HG02759 (cell line): ENCODE results near the gene ESRP2.

Source experiments
- ATAC-seq: cut with Tn5 transposase; IDR thresholded peaks from one replicate; pipeline ENCODE4 v1.9.1; 2021; ENCODE audit warnings: mild to moderate bottlenecking, moderate library complexity; ENCODE audit not compliant: unreplicated experiment

Gene ESRP2

GRCh38 chr16:68235887-68236136 lies at the start of gene ESRP2:
Gene ESRP2 (minus strand): TSS chr16:68236127. CDS start chr16:68236045, 82 bp downstream.
- ATAC-seq = no peak

- ATAC-seq = no peak
These were observed 49.8 kb upstream of the ESRP2 start for GRCh38 chr16:68285683-68286082.

DNA sequence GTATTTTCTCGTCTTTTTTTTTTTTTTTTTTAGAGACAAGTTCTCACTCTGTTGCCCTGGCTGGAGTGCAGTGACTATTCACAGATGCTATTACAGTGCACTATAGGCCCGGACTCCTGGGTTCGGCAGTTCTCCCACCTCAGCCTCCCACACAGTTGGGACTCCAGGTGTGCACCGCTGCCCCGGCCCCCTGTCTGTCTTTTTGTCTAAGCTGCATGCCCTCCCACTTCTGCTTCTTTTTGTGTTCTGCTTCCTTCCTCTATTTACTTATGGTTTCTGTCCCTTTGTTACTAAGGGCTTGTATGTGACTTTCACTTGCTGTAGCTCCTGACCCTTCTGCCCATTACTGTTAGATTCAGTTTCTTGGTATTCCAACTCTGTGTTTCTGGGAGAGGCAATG lies 48.9 kb upstream of the ESRP2 start:
- peak; percentile 54 for ATAC-seq

- no peak for ATAC-seq
These were observed 48.1 kb upstream of the ESRP2 start for GRCh38 chr16:68283801-68284598.

DNA sequence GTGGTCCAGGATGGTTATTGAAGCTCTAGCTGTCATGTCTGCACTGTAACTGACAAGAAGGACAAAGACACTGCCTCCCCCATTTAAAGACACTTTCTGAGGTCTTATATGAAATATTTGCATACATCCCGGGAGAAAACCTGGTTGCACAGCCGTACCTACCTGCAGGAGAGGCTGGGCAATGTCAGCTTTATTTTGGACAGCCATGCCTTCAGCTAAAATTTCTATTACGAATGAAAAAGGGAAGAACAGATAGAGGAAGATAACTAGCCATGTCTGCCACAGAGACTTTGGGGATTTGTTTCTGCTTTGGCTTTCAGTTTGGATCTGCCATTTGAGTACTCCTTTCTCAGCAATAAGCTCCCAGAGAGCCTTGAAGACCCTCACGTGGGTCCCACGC lies 47.4 kb upstream of the ESRP2 start:
- ATAC-seq = no peak

GRCh38 chr16:68282064-68282452 lies 46.1 kb upstream of the ESRP2 start:
- no peak for ATAC-seq

- no peak for ATAC-seq
These were observed 45.6 kb upstream of the ESRP2 start for GRCh38 chr16:68281368-68282063.

GRCh38 chr16:68279726-68280558 lies 44.0 kb upstream of the ESRP2 start:
- no peak for ATAC-seq

GRCh38 chr16:68276223-68276622 lies 40.3 kb upstream of the ESRP2 start:
- no peak for ATAC-seq

DNA sequence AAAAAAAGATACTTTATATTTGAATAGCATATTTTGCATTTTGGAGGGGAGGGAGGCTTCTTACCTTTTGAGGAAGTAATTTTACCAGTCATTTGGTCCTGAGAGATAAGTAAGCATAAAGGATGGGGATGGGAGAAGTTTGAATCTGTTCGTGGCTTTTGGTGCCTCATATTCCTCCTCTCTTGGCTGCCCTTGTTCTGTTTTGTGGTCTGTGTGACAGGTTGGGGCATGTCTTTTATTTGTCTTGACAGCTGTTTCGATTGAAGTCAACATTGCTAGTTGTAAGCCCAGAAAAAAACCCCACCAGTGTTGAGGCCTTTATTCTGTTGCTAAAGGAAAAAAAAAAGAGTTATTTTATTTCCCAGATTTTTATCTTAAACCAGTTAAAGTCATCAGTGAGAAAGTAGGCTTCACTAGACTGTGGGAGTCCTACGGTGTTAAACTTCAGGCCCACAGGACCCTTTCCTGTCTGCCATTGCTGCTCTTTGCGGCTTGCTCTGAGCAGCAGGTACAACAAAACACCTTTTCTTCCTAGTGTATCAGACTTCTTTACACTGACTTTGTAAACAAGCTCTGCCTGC lies 39.8 kb upstream of the ESRP2 start:
- peak; percentile 64 for ATAC-seq

- ATAC-seq = no peak
These were observed 38.5 kb upstream of the ESRP2 start for GRCh38 chr16:68274441-68274840.

- ATAC-seq = no peak
These were observed 38.0 kb upstream of the ESRP2 start for GRCh38 chr16:68273896-68274295.

GRCh38 chr16:68273459-68273858 lies 37.5 kb upstream of the ESRP2 start:
- ATAC-seq = no peak

DNA sequence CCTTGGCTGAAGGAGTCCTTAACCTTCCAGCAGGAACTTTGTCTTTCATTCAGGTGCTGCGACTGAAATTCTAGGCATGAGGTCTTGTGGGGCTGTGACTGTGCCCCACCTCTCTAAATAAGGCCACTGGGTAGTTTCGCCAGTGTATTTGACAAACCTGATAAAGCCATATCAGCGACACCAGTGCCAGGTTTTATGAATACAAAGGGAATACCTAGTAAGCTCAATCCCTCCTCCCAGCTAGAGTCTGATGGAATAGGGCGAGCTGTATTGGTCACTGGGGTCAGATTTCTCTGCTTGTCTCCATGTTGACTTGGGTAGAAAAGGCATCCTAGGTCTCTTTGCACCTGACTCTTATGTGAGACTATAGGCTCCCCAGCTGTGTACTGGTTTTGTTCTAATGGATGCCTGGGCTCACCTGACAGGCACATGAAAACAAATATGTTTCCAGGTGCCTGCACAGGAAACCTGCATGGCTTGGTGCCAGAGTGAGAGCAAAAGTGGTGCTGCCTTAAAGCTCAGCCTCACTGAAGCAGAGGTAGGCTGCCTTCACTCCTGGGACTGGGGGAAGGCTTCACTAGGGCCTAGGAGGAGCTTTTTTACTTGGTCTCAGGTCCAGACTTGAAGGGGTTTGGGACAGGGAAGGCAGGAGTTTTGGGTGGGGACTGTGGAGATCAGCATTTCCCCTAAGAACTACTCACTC lies 36.7 kb upstream of the ESRP2 start:
- ATAC-seq = no peak

- ATAC-seq = no peak
These were observed 34.4 kb upstream of the ESRP2 start for GRCh38 chr16:68270353-68270752.

DNA sequence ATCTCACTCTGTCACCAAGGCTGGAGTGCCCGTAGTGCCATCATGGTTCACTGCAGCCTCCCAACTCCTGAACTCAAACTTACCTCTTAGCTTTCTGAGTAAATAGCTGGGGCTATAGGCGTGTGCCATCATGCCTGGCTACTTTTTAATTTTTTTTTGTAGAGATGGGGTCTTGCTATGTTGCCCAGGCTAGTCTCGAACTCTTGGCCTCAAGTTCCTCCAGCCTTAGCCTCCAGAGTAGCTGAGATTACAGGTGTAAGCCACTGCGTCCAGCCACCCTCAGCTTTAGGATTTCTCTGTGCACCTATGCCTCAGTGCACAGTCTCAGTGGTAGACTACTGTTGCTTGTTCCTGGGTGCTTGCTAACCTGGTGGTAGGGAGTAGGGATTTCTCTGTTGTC lies 33.9 kb upstream of the ESRP2 start:
- no peak for ATAC-seq

- ATAC-seq = no peak
These were observed 31.9 kb upstream of the ESRP2 start for GRCh38 chr16:68267612-68268405.

DNA sequence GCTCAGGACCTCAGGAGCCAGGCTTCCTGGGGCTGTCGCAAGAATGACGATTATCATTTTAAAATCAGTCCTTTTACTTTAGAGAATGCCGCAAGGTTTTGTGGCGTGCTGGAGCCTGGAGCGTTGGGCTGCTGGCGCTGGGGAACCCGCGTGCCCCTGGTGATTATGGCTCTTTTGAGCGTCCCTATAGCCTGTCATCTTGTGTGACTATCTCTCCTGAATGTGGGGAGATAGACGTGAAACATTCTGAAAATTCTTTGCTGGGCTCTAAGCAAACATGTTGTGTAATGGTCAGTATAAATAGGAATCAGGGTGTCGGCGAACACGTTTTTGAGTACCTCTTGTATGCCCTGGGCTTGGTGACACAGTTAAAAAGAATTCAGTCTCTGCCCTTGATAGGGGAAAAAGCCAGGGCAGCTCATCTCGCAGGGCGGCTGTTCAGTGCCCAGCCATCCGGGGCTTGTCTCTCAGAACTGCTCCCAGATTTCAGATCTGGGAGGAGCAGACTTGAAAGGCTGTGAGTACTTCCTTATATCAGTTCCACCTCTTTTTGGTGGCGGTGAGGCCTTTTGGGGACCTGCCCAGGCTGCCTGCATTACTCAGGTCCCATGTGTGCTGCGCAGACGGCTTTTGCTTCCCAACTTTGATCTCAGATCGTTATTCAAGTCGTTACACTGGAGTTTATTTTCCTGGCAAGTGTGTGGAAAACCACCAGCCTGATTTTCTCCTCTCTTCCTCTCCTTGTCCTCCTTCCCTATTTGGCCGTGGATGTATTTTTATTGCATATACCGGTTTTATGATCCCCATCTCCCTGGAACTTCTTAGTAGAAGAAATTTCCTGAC lies 29.4 kb upstream of the ESRP2 start:
- no peak for ATAC-seq
